MM.1S (cell line): ENCODE measurements around the gene ARHGAP28.
"Not testable (repeated sequence)": the region's sequence is repeated elsewhere in the genome, so short reads cannot be mapped to it uniquely, and the experiment has no call there.

ENCODE experiments used
- CTCF ChIP-seq: fragments of 300-600 bp; sonication (generic); IDR thresholded peaks from 2 replicates; pipeline ENCODE4 v1.5.1; 2016; ENCODE audit warnings: antibody characterized with exemption, low read length, mixed read lengths
- EZH2 ChIP-seq: fragments of 300-600 bp; sonication (generic); optimal IDR thresholded peaks from 2 replicates; pipeline ENCODE3; 2017; ENCODE audit warnings: low read depth, mild to moderate bottlenecking, antibody characterized with exemption, low read length, mixed read lengths
- EZH2phosphoT487 ChIP-seq: fragments of 300-600 bp; sonication (generic); IDR thresholded peaks from 2 replicates; pipeline ENCODE4 v1.6.1; 2018; ENCODE audit warnings: antibody characterized with exemption, low read length

- not testable (repeated sequence) for TF ChIP-seq EZH2phosphoT487, CTCF, EZH2
These were observed 98.0 kb downstream of the ARHGAP28 start for GRCh38 chr18:6827566-6827965.
